HG03378 (cell line): ENCODE data around the gene EYA3.

Source experiments
- ATAC-seq: cut with Tn5 transposase; IDR thresholded peaks from one replicate; pipeline ENCODE4 v1.9.1; 2021; ENCODE audit warnings: mild to moderate bottlenecking, moderate library complexity; ENCODE audit not compliant: unreplicated experiment

Gene EYA3

GRCh38 chr1:28074892-28075511 lies 13.4 kb downstream of the EYA3 start:
- ATAC-seq: no peak

GRCh38 chr1:28073867-28074266 lies 14.5 kb downstream of the EYA3 start:
- ATAC-seq: no peak

- no peak for ATAC-seq
Observed at GRCh38 chr1:28071813-28072212, 16.6 kb downstream of the EYA3 start.

- no peak for ATAC-seq
Observed at GRCh38 chr1:28070725-28071593, 17.5 kb downstream of the EYA3 start.

GRCh38 chr1:28067523-28068090 lies 20.8 kb downstream of the EYA3 start:
- no peak for ATAC-seq

GRCh38 chr1:28066393-28067154 lies 21.8 kb downstream of the EYA3 start:
- ATAC-seq: no peak

- ATAC-seq: no peak
Observed at GRCh38 chr1:28064064-28064463, 24.3 kb downstream of the EYA3 start.

GRCh38 chr1:28062806-28063205 lies 25.6 kb downstream of the EYA3 start:
- no peak for ATAC-seq

GRCh38 chr1:28058971-28059878 lies 29.2 kb downstream of the EYA3 start:
- ATAC-seq: no peak

- no peak for ATAC-seq
Observed at GRCh38 chr1:28058168-28058567, 30.2 kb downstream of the EYA3 start.

GRCh38 chr1:28056129-28056925 lies 32.1 kb downstream of the EYA3 start:
- ATAC-seq: peak; percentile 70

GRCh38 chr1:28050776-28051175 lies 37.6 kb downstream of the EYA3 start:
- no peak for ATAC-seq

- no peak for ATAC-seq
Observed at GRCh38 chr1:28046716-28047115, 41.7 kb downstream of the EYA3 start.

GRCh38 chr1:28045777-28046176 lies 42.6 kb downstream of the EYA3 start:
- ATAC-seq: no peak

- no peak for ATAC-seq
Observed at GRCh38 chr1:28044399-28044798, 44.0 kb downstream of the EYA3 start.

- ATAC-seq: no peak
Observed at GRCh38 chr1:28039341-28039740, 49.1 kb downstream of the EYA3 start.

- ATAC-seq: no peak
Observed at GRCh38 chr1:28037946-28038345, 50.5 kb downstream of the EYA3 start.

- ATAC-seq: no peak
Observed at GRCh38 chr1:28037206-28037605, 51.2 kb downstream of the EYA3 start.

- ATAC-seq: no peak
Observed at GRCh38 chr1:28036431-28036830, 52.0 kb downstream of the EYA3 start.
